ENCODE measurements around the gene GBX1.

Gene GBX1

DNA sequence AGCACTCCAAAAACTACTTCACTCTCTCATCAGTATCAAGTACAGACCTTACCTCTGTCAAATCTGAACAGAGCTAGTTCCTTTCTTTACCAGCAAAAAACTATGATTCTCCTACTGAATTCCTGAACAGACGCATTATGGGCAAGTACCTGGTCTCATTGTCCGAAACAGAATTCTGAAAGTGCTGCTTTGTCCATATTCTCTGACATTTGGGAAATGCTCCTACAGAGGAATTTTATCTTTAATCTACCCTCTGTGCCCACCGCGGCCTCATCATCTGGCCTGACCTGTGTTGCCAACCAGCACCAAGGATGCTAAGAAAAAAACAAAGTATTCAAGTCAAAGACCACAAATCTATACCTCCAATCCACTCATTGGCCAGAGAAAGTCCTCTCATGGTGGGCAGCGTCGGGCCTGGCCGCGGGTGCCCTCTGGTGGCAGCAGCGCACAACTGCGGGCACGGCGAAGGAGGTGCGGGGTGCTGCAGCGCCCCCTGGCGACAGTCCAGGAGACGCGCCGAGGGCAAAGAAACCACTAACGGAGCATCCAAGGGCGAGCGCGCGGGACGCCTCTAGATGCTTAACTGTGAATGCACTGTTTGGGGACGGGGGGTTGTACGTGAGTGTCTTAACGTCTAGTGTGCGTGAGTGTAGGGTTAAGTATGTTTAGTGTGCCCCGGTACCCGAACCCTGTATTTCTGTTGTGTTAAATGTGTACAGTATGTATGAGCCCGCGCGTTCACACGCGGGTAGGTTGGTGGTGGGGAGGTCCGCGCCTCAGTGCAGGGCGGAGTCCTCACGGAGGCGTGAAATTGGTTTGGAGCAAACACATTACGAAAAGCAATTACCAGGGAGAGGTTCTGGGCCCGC lies 5.0 kb upstream of the GBX1 start:
- no peak for DNase-seq

DNA sequence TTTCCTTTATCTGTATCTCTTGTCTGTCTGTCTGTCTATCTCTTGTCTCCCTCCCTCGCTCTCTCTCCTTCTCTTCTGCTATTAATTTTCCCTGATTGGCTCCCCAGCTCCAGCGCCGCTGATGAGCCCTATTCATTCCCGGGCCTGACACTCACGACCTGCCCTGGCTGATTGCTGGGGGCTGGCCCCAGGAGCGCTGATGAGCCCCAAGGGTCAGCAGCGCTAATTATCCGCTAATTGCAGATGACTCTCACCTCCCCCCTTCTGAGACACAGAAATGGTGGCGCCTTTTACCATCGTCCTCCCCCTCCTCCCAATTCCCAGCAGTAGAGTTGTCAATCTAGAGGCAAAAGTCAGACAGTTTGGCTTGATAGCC lies 1.3 kb upstream of the GBX1 start:
- DNase-seq: no peak

DNA sequence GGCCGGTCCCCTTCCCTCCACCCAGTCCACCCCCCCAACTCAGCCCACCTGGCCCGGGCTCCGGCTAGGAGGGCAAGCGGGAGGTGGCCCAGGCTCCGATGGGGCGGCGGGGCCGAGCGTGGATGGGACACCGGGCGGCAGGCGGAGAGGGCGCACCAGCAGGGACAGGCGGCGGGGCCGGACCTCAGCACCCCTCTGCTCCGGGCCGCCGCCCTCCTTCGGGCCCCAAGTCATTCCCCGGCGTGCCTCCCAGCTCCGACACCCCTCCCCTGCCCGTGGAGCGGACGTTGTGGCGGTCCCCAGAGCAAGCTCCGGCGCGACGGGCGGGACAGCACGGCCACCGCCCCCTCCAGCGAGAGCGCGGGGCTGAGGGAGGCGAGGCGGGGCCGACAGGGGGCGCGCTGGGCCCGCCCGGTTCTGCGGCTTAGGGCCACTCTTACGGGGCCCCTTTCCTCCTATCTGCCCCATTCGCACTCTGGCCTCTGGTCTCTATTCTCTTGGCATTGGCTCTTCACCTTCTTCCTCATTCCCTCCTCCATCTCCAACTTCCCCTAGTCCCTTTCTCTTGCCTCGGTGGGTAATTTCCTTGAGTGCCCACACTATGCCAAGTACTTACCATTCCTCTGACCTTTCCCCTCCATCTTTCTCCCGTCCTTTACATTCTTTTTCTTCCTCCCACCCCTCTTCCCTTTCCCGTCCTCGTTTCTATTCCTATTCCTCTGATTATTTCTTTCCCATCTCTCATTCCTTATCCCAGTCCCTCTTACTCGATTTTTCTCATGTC lies 701 bp upstream of the GBX1 start:
- DNase-seq: no peak

DNA sequence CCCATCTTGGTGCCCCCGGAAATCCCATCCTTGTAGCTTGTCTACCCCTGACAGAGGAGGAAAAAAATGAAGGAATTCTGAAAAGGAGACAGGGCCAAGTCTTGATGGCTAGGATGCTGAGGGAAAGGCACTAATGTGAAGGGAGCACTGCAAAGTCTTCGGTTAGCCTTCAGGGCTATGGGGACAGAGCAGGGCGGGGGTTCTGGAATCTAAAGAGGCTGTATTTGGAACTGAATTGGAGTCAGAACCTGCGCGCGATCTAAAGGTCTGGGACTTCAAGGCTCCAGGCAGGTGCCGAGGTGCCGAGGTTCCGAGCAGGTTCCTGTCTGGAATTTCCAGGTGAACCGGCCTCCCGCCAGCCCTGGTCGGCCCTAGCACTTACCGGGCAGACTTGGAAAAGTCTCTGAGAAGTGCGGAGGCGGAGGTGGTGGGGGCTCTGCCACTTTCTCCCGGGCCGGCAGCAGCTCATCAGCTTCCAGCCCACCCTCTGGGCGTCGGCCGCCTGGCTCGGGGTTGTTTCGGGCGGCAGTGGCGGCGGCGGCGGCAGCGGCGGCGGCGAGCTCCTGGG lies 781 bp downstream of the GBX1 start:
- DNase-seq: no peak

DNA sequence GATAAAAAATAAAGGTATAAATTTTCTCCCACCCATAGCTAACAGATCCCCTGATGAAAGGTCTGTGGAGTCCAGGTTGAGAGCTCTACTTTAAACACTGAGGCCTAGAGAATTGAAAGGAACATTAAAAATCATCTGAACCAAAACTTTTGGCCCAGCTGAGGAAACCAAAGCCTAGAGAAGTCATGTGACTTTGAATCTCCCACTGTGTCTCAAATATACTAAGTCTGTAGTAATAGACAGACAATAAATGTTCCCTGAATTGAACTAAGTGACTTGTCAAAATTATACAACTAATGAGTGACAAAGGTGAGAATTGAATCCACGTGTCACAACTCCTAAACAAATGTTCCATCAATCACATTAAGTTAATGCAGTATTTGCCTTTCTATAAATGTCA lies 5.7 kb downstream of the GBX1 start:
- no peak for DNase-seq

DNA sequence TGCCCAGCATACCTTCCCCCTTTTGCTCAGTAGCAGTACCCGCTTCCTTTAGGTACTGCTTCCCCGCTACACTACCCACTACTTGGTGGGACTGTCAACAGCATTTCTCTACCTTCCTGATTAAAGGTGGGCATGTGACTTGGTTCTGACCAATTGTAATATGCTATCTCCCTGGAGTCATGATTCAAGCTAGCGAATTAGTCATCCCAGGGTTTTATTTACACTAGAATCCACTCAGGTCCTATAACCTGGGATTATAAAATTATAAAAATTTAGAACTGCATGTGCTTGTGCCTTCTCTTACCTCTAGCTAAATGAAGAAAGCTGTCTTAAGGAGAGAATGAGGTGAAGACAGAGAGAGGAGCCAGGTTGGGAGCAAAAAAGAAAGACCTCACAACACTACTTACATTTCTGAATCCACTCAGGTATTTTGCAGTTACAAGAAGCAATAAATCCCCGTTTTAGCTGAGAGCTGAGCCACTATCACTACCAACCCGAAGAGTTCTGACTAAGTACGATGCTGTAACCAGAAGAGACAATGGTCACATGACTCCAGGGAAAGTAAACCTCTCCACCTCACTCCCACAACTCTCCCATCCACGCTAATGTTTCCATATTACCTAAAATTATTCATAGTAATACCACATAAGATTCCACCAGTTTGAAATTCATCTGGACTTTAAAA lies 9.7 kb downstream of the GBX1 start:
- no peak for DNase-seq

DNA sequence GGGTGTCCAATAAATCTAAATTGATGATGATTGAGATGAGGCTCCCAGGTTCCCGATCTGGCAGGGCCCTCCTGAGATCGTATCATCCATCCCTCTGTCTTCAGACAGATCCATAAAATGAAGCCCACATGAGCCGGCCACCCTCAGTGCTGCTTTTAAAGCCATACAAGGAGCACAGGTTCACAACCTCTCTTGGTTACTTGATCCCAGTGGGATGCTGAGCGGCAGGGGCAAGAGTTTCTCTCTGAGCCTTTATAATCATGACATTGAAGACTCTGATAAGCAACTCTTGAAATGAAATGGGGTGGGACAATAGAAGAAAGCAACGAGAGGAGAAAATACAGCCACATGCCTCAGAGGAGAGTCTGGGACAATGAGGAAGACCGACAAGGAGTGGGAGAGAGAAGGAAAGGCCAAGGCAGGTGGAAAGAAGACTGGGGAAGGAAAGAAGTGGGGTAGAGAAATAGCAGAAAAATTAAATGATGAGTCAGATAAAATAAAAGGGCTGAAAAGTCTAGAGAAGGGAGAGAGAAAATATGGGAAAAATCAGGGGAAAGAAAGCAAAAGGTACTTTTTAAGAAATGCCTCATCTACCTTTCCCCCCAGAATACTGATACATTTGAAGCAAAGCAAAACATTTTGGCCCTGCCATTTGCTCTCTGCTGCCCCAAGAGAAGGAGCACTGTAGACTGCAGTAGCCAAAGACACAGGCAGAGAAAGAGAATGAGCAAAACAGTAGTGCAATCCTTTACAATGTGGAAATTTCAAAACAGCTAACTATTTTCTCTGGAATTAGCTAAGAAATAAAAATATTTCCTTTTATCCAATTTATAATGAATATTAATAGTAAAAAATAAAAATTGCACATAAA lies 14.6 kb downstream of the GBX1 start:
- no peak for DNase-seq

DNA sequence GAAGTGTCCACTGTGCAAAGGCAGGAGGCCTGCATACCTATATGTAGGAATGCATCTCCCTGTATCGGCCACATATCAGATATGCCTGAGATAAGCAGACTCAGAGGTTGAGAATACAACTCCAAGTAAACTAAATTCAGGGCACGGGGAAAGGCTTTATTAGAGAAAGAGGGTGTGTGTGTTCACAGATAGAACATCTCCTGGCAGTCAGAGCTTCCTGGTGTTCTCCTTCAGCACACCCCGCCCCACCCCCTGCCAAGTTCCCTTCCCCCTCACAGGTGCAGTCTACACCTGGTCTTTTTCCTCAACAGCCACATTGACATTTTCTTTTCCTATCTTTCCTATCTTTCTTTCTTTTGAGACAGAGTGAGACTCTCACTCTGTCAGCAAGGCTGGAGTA lies 17.1 kb downstream of the GBX1 start:
- no peak for DNase-seq

DNA sequence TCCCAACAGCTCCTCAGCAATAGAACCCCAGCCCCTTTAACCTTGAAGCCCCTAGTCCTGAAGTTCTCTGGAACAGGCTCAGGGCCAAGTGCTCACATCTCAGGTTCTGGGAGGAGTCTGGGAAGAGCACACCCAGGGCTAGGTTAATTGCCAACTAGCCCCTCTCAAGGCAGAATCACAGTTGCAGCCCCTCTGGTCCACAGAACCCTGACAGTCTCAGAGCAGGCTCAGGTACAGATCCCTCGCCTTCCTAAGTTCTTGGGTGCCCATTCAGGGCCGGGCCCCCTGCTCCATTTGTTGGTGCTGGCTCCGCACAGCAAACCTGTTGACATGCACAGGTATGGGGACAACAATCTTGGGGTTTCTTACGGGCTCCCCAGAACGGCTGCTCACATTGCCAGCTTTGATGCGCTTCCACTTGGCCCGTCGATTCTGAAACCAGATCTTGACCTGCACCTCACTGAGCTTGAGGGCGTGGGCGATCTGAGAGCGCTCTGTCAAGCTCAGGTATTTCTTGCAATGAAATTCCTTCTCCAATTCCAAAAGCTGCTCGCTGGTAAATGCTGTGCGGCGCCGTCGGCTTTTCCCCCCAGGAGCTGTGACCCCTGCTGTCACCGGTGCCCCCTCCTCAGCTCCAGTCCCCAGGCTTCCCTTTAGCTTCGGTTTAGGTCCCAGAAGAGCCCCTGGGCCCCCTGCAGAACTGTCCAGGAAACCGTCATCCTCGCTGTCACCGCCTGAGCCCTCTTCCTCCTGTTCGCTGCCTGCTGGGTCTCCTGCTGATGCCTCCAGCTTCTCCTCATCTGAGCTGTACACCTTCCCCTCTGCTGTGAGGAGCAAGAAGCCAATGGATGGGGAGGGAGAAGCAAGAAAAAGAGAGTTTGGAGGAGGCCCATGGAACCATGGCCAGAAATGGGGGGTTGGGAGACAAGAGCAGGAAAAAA lies 18.9 kb downstream of the GBX1 start:
- DNase-seq: no peak

DNA sequence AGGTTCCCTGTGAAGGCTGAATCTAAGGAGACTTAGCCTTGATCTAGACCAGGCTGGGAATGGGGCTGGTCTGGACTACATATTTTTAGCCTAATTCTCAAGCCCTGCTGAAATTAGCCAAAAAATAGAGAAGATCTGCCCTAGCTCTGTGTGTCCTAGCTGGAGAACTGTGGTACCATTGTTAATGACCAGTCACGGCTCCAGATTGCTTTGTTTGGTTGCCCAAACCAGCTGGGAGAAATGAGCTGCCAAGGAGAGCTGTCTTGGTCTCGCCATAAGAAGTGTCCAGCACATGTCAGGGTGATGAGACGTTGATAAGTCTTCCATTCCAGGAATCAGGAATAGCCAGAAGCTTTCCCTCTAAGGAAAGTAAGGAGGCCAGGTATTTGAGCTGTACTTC lies 20.7 kb downstream of the GBX1 start:
- no peak for DNase-seq

DNA sequence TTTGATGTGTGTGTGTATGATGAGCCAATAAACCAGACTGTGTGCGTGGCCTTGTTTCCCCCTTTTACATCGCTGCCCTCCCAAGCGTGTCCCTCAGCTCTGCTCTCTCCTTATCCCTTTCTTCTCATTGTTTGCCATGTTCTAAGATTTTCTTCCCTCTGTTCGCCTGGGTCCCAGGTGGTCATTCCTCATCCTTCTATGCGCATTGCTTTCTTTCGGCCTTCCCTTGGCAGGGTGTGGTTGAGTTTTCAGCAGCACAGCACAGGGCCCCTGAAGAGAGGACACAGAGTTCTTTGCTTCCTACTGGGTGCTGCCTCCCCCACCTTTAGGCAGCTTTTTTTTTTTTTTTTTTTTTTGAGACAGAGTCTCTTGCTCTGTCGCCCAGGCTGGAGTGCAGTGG lies 23.1 kb downstream of the GBX1 start:
- DNase-seq: no peak

DNA sequence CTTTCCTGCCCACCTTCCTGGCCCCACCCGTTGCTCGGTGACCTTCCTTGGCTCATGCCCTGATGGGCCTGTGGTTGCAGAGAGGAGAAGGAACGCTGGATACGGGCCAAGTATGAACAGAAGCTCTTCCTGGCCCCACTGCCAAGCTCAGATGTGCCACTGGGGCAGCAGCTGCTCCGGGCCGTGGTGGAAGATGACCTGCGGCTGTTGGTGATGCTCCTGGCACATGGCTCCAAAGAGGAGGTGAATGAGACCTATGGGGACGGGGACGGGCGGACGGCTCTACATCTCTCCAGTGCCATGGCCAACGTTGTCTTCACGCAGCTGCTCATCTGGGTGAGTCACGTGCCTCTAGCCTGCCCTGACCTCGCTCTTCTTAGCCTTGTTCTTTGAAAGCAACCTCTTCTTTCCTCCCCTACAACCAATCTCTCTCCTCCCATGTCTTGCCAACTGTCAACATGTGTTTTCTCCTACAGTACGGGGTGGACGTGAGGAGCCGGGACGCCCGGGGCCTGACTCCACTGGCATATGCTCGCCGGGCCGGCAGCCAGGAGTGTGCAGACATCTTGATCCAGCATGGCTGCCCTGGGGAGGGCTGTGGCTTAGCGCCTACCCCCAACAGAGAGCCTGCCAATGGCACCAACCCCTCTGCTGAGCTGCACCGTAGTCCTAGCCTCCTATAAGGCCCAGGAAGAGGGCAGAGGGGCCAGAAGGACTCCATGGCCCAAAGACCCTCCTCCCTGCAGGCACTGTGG lies 24.1 kb downstream of the GBX1 start:
- no peak for DNase-seq

DNA sequence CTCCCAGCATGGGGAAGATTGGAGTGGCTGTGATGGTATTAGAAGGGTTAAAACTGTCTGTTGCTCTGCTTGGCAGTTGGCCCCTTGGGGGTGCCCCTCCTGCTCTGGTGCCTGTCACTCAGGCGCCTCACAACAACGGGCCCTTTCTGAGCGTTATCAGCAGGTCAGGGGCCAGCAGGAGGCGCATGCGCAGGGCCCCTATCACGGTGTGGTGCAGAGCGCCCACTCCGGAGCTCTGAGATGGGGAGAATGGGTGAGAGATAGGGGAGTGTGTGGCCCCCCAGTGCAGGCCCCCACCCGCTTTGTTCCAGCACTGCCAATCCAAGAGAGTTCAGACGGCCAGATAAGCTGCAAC lies 24.8 kb downstream of the GBX1 start:
- DNase-seq: no peak

DNA sequence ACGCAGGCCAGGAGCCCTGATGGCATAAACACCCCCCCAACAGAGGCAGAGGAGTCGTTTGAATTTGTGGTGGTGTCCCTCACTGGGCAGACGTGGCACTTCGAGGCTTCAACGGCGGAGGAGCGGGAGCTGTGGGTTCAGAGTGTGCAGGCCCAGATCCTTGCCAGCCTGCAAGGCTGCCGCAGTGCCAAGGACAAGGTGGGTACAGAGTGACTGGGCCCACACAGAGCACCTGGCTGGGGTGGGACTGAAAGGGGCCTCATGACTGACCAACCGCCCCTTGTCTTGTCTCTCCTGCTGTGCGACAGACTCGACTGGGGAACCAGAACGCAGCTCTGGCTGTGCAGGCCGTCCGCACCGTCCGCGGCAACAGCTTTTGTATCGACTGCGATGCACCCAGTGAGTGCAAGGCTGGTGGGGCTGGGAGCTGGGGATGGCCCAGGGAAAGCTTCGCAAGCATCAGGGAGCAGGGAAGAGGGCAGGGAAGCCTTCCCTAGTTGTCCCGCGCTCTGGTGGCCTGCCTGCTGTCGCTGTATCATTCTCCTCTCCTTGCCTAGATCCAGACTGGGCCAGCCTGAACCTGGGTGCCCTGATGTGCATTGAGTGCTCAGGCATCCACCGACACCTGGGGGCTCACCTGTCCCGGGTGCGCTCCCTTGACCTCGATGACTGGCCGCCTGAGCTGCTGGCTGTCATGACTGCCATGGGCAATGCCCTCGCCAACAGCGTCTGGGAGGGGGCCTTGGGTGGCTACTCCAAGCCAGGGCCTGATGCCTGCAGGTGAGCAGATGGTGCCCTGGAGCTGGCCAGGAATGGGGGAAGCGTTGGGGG lies 25.4 kb downstream of the GBX1 start:
- DNase-seq: no peak

DNA sequence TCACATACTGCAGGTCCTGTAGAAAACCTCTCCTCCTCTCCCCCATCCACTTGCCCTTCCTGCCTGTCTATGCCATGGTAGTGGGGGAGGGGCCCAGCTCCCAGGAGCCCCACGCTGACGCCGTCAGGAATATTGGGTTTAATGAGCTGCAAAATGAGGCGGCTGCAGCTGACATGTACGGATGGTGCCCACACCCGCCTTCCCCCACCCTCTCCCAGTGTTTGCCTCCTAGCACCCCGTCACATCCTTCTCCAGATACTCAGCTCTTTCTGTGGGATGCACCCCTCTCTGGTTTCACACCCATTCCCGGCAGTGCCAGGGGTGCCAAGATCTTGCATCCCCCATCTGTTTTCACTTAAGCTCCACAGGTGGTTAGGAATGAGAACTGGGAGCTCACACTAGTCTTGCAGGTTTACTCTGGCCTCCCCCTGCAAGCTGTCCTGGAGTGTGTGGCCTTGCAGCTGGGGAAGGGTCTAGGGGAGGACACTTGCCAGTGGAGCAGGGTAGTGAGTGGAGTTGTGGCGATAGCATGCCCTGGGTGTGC lies 26.1 kb downstream of the GBX1 start:
- DNase-seq: no peak

DNA sequence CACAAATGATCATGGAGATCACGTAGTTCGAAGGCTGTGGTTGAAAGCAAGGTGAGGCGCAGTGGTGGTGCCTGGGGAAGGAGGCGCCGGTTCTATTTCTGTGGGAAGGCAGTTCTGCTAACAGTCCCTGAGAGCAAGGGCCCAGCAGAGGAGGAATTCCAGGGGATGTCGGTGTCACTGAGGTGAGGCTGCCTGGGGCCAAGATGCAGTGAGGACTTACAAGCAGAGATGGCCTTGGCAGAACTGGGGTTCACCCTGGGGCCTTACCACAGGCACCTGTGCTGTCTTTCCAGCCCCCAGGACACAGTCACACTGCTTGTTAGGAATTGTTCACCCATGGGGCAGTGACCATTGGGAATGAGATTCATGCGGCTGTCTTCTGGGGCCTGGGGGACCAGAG lies 26.7 kb downstream of the GBX1 start:
- DNase-seq: no peak

DNA sequence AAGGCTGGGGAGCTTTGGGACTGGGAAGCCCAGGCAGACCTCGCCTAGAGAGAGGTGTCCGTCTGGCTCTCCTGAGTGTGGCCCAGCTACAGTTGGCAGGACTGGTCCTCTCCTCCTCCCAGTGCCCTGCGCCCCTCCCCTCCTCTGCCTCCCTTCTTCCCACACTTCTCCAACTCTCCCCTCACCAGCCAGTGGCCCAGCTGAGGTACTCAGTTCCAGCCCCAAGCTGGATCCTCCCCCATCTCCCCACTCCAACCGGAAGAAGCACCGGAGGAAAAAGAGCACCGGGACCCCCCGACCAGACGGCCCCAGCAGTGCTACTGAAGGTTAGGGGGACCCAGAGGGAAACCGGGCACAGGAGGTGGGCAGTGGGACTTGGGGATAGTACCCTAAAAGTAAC lies 27.7 kb downstream of the GBX1 start:
- DNase-seq: no peak

DNA sequence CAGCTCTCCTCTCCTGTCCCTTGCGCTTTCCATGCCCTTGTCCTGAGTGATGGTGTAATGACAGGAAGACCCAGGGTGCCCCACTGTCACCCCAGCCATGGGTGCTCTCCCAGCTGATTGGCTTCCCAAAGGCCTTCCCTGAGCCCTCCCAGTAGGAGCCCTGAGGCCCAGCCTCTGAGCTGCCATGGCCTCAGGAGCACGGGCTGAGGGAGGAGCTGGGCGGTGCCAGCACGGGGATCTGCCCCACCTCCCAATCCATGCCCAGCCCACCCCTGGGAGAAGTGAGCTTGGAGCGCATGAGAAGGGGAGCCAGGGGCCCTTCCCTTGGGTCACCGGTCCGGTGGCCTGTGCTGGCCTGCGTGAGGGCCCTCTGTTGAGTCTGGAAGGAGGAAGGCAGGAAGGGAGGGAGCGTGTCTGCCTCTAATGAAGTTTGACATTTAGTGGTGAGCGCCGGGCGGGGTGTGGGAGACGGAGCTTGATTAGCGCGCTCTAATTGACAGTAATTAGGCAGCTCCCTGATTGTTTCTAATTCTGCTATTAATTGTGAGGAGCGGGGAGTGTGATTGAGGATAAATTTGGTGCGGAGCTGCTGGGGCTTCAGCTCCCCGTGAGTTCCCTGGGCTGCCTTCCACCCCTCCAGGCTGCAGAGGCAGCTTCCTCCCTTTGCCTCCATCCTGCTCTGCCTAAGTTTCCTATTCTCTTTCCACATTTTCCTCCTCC lies 28.3 kb downstream of the GBX1 start:
- no peak for DNase-seq

Measured in DMS79 (cell line).